B cell (primary cell): ENCODE measurements around the gene CD244.

Source experiments
- EZH2 ChIP-seq: IDR thresholded peaks from 2 replicates; pipeline ENCODE4 v1.6.1; 2012; ENCODE audit warnings: borderline replicate concordance, low read depth, mild to moderate bottlenecking, moderate library complexity, low read length; ENCODE audit not compliant: insufficient read depth, poor library complexity, severe bottlenecking
- TF ChIP-seq, protein P1 (sequence below): fragments of 200-600 bp; IDR thresholded peaks from one replicate; pipeline ENCODE4 v1.8.0; 2022; ENCODE audit warnings: antibody characterized with exemption, mild to moderate bottlenecking

DNA sequence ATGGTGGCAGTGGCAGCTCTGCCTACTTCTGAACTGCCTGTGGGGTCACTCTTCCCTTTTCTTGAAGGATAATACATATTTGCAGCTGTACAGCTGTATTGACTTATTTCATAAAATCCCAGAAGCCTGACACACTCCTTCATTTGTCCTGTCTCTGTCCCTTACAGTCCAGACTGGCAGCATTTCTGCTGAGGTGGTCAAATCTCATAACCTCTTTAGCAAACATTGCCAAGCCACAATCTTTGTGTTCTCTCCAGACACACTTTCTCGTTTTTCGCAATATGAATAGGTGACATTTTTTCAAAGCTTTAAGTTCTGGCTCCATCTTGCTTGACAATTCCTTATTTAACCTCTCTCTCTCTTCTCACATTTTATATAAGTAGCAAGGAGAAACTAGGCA is 51.5 kb downstream of the CD244 start:
- TF ChIP-seq, protein P1, sequence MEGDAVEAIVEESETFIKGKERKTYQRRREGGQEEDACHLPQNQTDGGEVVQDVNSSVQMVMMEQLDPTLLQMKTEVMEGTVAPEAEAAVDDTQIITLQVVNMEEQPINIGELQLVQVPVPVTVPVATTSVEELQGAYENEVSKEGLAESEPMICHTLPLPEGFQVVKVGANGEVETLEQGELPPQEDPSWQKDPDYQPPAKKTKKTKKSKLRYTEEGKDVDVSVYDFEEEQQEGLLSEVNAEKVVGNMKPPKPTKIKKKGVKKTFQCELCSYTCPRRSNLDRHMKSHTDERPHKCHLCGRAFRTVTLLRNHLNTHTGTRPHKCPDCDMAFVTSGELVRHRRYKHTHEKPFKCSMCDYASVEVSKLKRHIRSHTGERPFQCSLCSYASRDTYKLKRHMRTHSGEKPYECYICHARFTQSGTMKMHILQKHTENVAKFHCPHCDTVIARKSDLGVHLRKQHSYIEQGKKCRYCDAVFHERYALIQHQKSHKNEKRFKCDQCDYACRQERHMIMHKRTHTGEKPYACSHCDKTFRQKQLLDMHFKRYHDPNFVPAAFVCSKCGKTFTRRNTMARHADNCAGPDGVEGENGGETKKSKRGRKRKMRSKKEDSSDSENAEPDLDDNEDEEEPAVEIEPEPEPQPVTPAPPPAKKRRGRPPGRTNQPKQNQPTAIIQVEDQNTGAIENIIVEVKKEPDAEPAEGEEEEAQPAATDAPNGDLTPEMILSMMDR, result no peak
- TF ChIP-seq EZH2, result no peak
